ENCODE results near the gene TELO2.
"Not testable (repeated sequence)": the region's sequence is repeated elsewhere in the genome, so short reads cannot be mapped to it uniquely, and the experiment has no call there.

Gene TELO2

GRCh38 chr16:1478937-1479336, 14.2 kb upstream of the TELO2 start:
- DNase-seq = not testable (repeated sequence)

- DNase-seq = no peak
Observed at GRCh38 chr16:1481906-1482835, 11.0 kb upstream of the TELO2 start.

GRCh38 chr16:1485847-1486496, 7.2 kb upstream of the TELO2 start:
- no peak for DNase-seq

GRCh38 chr16:1486551-1487390, 6.4 kb upstream of the TELO2 start:
- no peak for DNase-seq

- no peak for DNase-seq
Observed at GRCh38 chr16:1487395-1488053, 5.6 kb upstream of the TELO2 start.

GRCh38 chr16:1488054-1488601, 5.0 kb upstream of the TELO2 start:
- no peak for DNase-seq

- no peak for DNase-seq
Observed at GRCh38 chr16:1488619-1489018, 4.5 kb upstream of the TELO2 start, which contains the start of gene PTX4. PTX4 (minus strand) TSS chr16:1488944; CDS start chr16:1488909, 35 bp downstream.

GRCh38 chr16:1489077-1489476, 4.1 kb upstream of the TELO2 start:
- no peak for DNase-seq

- DNase-seq = no peak
Observed at GRCh38 chr16:1491327-1491726, 1.8 kb upstream of the TELO2 start.

GRCh38 chr16:1492082-1492922, 858 bp upstream of the TELO2 start:
- DNase-seq = peak; percentile 15

- peak; percentile 20 for DNase-seq
Observed at GRCh38 chr16:1493746-1494094, 560 bp downstream of the TELO2 start.

- peak; percentile 43 for DNase-seq
Observed at GRCh38 chr16:1494129-1494640, 1.0 kb downstream of the TELO2 start.

GRCh38 chr16:1494711-1495110, 1.6 kb downstream of the TELO2 start:
- DNase-seq = no peak

GRCh38 chr16:1495211-1495888, 2.2 kb downstream of the TELO2 start:
- DNase-seq = no peak

- DNase-seq = no peak
Observed at GRCh38 chr16:1495889-1496262, 2.7 kb downstream of the TELO2 start.

GRCh38 chr16:1496464-1496863, 3.3 kb downstream of the TELO2 start:
- DNase-seq = no peak

- DNase-seq = no peak
Observed at GRCh38 chr16:1497014-1497598, 3.9 kb downstream of the TELO2 start.

- no peak for DNase-seq
Observed at GRCh38 chr16:1498899-1499676, 5.9 kb downstream of the TELO2 start.

- DNase-seq = no peak
Observed at GRCh38 chr16:1499756-1500464, 6.8 kb downstream of the TELO2 start.
